ENCODE results near the gene AP3B2. TPM values are rescaled to one million over a fixed set of nuclear protein-coding genes. Genes with fewer than 3 reads are reported as not detected.

Gene AP3B2
- total RNA-seq, 4 donors from 2014 or later = 1.9 to 6.9 (median 2.2) TPM; not detected in 1

GRCh38 chr15:82681371-82681770 lies 28.3 kb downstream of the AP3B2 start:
- TF ChIP-seq POLR2A (IDR thresholded peaks at IDR 0.05) (no peak), CTCF (IDR thresholded peaks at IDR 0.05) (no peak)
- H3K9me3 ChIP-seq = no peaks in the 10 kb centered on the region
- H3K4me3 ChIP-seq = no peak overlapping the region
- no peak for DNase-seq
- no peaks in the 10 kb centered on the region for H3K36me3 ChIP-seq
- H3K27me3 ChIP-seq = peaks cover 6 to 10% of the 10 kb centered on the region in 2 donors
- no peaks in the 10 kb centered on the region for H3K4me1 ChIP-seq
- no peak overlapping the region for H3K27ac ChIP-seq
- intact Hi-C loops (cut with DNase I; ENCODE audit: low total_unique reads) = no loop called here

GRCh38 chr15:82680200-82681102 lies 29.2 kb downstream of the AP3B2 start:
- Histone ChIP-seq H3K27ac (no peak overlapping the region), H3K9me3 (no peaks in the 10 kb centered on the region), H3K4me3 (peak overlapping the region in 1 of 2 donors; percentile 29), H3K4me1 (no peaks in the 10 kb centered on the region), H3K36me3 (no peaks in the 10 kb centered on the region), H3K27me3 (peaks cover 6 to 10% of the 10 kb centered on the region in 2 donors)
- intact Hi-C loops (cut with DNase I; ENCODE audit: low total_unique reads) = no loop called here
- TF ChIP-seq CTCF (IDR thresholded peaks at IDR 0.05) = no peak
- TF ChIP-seq POLR2A (IDR thresholded peaks at IDR 0.05) = peak in 1 of 2 donors; percentile 40
- no peak for DNase-seq

- Histone ChIP-seq H3K36me3 (no peaks in the 10 kb centered on the region), H3K27ac (no peak overlapping the region), H3K4me3 (peak overlapping the region in 1 of 2 donors; percentile 29), H3K9me3 (no peaks in the 10 kb centered on the region), H3K27me3 (peaks cover 6 to 10% of the 10 kb centered on the region in 2 donors), H3K4me1 (no peaks in the 10 kb centered on the region)
- TF ChIP-seq POLR2A (IDR thresholded peaks at IDR 0.05) = no peak
- no peak for TF ChIP-seq CTCF (IDR thresholded peaks at IDR 0.05)
- intact Hi-C loops (cut with DNase I; ENCODE audit: low total_unique reads) = no loop called here
- DNase-seq = no peak
Measured at GRCh38 chr15:82679626-82680199, 30.0 kb downstream of the AP3B2 start.

GRCh38 chr15:82677720-82678323 lies 31.9 kb downstream of the AP3B2 start:
- Histone ChIP-seq H3K9me3 (no peaks in the 10 kb centered on the region), H3K27ac (no peak overlapping the region), H3K4me1 (no peaks in the 10 kb centered on the region), H3K4me3 (no peak overlapping the region), H3K36me3 (no peaks in the 10 kb centered on the region), H3K27me3 (peaks cover 6 to 10% of the 10 kb centered on the region in 2 donors)
- intact Hi-C loops (cut with DNase I; ENCODE audit: low total_unique reads) = no loop called here
- TF ChIP-seq CTCF (IDR thresholded peaks at IDR 0.05) = no peak
- TF ChIP-seq POLR2A (IDR thresholded peaks at IDR 0.05) = no peak
- DNase-seq = no peak

GRCh38 chr15:82674873-82675272 lies 34.8 kb downstream of the AP3B2 start:
- no peaks in the 10 kb centered on the region for H3K36me3 ChIP-seq
- no peaks in the 10 kb centered on the region for H3K9me3 ChIP-seq
- no peak for DNase-seq
- no peak for TF ChIP-seq POLR2A (IDR thresholded peaks at IDR 0.05)
- TF ChIP-seq CTCF (IDR thresholded peaks at IDR 0.05) = no peak
- no peak overlapping the region for H3K27ac ChIP-seq
- H3K4me3 ChIP-seq = no peak overlapping the region
- no peaks in the 10 kb centered on the region for H3K4me1 ChIP-seq
- no peaks in the 10 kb centered on the region for H3K27me3 ChIP-seq
- intact Hi-C loops (cut with DNase I; ENCODE audit: low total_unique reads) = no loop called here
